ENCODE data around the gene BPIFB2. TPM values are rescaled to one million over a fixed set of nuclear protein-coding genes. Genes with fewer than 3 reads are reported as not detected.

The BPIFB2 gene
- total RNA-seq, 1 donor from 2014 or later = not detected

DNA sequence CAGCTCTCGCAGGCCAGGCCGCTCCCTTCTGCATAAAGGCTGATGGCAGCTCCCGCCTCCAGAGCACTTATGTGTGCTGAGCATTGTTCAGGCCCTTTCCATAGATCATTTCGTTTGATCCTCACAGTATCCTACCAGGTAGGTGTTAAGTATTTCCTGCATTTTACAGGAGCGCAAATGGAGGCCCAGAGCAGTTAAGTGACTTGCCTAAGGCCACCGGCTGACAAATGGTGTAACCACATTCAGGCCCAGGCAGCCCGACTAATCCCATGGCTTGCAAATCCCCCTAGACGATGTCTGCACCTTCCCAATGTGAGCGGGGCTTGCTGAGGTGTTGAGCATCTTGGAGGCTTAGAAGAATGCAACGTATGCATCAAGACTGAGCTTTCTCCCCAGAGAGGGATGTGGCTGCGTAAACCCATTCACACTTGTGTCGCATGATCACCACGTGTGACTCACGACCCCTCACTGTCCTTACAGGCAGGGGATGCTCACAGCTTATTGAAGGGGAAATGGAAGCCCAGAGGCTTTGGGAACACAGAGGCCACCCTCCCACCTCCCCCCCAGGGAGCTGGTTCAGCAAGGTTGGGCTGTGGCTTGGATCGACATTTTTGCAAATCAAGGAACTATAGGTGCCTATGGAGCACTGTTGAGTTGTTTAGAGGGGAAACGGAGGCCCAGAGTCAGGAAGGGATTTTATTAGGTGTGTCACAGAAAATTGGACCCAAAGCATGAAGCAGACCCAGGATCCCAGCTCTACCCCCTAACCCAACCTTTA lies 7.0 kb downstream of the BPIFB2 start:
- DNase-seq (ENCODE audit: low read depth) = no peak
- peaks cover 1% of the 10 kb centered on the region for H3K27me3 ChIP-seq (ENCODE audit: control insufficient read depth, insufficient read depth, low read length)
- H3K4me3 ChIP-seq (ENCODE audit: low read depth, low read length) = no peak overlapping the region
- TF ChIP-seq, protein P1, sequence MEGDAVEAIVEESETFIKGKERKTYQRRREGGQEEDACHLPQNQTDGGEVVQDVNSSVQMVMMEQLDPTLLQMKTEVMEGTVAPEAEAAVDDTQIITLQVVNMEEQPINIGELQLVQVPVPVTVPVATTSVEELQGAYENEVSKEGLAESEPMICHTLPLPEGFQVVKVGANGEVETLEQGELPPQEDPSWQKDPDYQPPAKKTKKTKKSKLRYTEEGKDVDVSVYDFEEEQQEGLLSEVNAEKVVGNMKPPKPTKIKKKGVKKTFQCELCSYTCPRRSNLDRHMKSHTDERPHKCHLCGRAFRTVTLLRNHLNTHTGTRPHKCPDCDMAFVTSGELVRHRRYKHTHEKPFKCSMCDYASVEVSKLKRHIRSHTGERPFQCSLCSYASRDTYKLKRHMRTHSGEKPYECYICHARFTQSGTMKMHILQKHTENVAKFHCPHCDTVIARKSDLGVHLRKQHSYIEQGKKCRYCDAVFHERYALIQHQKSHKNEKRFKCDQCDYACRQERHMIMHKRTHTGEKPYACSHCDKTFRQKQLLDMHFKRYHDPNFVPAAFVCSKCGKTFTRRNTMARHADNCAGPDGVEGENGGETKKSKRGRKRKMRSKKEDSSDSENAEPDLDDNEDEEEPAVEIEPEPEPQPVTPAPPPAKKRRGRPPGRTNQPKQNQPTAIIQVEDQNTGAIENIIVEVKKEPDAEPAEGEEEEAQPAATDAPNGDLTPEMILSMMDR (IDR thresholded peaks at IDR 0.05; ENCODE audit: insufficient read depth, low read length, severe bottlenecking) = no peak
- no peaks in the 10 kb centered on the region for H3K36me3 ChIP-seq (ENCODE audit: control insufficient read depth, insufficient read depth, low read length)
- FAIRE-seq = peak; percentile 7

DNA sequence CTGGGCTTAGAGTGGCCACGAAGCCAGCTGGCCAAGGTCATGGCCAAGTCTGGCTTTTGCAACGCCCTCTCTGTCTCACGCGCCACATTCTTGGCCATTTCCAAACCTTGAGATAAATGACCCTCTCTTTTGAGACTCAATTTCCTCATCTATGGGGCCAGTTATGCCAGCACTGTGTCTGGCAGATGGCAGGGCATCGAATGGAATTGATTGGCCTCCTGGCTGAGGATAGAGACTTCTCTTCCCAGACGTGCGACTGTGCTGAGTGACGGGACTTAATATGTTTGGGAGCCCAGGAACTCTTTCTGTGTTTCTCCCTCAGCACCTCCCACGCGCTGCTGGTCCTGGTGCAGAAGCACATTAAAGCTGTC lies 7.6 kb downstream of the BPIFB2 start:
- no peak overlapping the region for H3K4me3 ChIP-seq (ENCODE audit: low read depth, low read length)
- peaks cover 1% of the 10 kb centered on the region for H3K27me3 ChIP-seq (ENCODE audit: control insufficient read depth, insufficient read depth, low read length)
- no peak for DNase-seq (ENCODE audit: low read depth)
- no peak for FAIRE-seq
- TF ChIP-seq, protein P1 (IDR thresholded peaks at IDR 0.05; ENCODE audit: insufficient read depth, low read length, severe bottlenecking) = no peak
- H3K36me3 ChIP-seq (ENCODE audit: control insufficient read depth, insufficient read depth, low read length) = no peaks in the 10 kb centered on the region

DNA sequence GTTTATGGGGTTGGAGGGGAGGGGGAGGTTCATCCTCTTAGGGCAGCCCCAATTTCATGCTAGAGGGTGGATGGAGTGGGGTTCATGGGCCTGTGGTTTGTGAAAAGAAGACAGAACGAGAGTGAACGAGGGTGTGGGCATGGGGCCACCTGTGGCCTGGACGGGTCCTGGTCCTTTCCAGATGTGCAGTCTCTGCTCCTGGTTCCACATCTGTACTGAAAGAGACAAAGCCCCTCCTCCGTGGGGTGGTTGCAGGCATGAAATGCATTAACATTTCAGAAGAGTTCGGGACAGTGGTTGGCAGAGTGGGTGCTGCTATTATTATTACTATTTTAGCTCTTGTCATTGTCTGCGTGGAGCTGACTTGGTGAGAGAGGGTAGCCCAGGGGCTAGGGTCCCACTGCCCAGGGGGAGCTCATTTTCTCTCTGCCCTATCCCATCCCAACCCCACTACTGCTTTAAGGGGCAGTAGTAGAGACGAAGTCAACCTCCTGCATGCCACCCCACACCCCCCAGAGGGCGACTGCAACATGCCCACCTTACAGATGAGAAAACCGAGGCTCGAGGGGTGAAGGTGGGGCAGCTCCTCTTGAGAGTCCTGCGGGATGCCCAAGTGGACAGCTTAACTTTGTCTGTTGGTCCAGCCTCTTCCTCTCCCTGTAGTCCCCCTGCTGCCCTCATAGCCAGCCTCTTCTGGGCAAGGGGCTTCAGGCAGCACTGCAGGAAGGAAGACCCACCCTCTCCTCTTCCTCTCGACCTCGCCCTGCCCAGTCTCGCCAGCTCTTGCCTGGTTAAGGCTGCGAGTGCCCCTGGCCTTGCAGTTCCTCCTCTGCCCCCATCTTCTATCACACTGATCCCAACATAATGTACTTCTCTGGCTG lies 8.4 kb downstream of the BPIFB2 start:
- TF ChIP-seq, protein P1 (IDR thresholded peaks at IDR 0.05; ENCODE audit: insufficient read depth, low read length, severe bottlenecking) = no peak
- DNase-seq (ENCODE audit: low read depth) (no peak), FAIRE-seq (no peak)
- Histone ChIP-seq H3K4me3 (ENCODE audit: low read depth, low read length) (no peak overlapping the region), H3K27me3 (ENCODE audit: control insufficient read depth, insufficient read depth, low read length) (peaks cover 1% of the 10 kb centered on the region), H3K36me3 (ENCODE audit: control insufficient read depth, insufficient read depth, low read length) (no peaks in the 10 kb centered on the region)

DNA sequence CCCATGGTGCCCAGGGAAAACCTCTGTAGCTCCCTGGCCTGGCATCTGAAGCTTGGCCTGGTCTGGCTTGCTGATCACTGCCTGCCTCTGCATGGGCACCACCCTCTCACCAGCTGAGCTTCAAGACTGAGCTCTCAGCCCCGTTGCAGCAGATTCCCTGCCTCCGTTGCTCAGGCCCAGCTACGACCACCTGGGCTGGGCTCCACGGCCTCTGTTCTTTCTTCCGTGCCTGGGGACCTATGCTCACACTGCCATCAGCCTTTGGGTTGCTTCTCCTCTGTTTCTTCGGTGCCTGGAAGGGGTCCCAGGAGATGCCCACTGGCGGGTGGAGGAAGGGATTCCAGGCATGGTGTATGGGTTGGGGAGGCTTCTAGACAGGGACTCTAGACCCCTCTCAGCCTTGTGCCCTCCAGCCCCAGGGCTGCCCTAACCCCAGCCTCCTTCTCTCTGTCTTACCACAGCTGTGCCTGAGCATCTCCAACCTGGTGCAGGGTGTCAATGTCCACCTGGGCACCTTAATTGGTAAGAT lies 9.1 kb downstream of the BPIFB2 start:
- Histone ChIP-seq H3K4me3 (ENCODE audit: low read depth, low read length) (no peak overlapping the region), H3K27me3 (ENCODE audit: control insufficient read depth, insufficient read depth, low read length) (peaks cover 1% of the 10 kb centered on the region), H3K36me3 (ENCODE audit: control insufficient read depth, insufficient read depth, low read length) (no peaks in the 10 kb centered on the region)
- FAIRE-seq = no peak
- TF ChIP-seq, protein P1 (IDR thresholded peaks at IDR 0.05; ENCODE audit: insufficient read depth, low read length, severe bottlenecking) = no peak
- no peak for DNase-seq (ENCODE audit: low read depth)

DNA sequence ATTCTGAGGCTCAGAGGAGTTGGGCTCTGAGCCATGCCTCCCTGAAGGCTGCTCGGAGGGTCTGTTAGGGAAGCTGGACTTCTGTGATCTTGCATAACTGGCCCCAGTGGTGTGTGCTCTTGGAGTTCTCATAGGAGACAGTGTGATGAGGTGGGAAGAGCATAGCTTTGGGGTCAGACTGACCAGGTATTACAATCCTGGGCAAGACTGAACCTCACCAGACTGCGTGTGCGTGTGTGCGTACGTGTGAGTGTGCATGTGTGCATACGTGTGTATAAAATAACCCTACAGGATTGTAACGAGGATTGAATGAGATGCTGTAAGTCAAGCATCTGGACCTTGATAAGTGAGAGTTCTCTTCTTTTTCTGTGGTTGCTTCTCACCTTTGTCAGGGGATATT lies 10.0 kb downstream of the BPIFB2 start:
- H3K27me3 ChIP-seq (ENCODE audit: control insufficient read depth, insufficient read depth, low read length) = peaks cover 1% of the 10 kb centered on the region
- TF ChIP-seq, protein P1 (IDR thresholded peaks at IDR 0.05; ENCODE audit: insufficient read depth, low read length, severe bottlenecking) = no peak
- H3K4me3 ChIP-seq (ENCODE audit: low read depth, low read length) = no peak overlapping the region
- H3K36me3 ChIP-seq (ENCODE audit: control insufficient read depth, insufficient read depth, low read length) = no peaks in the 10 kb centered on the region
- FAIRE-seq = no peak
- no peak for DNase-seq (ENCODE audit: low read depth)

Measured in bronchial epithelial cell (primary cell).